ENCODE measurements around the gene CRLF2.
"Not testable (repeated sequence)": the region's sequence is repeated elsewhere in the genome, so short reads cannot be mapped to it uniquely, and the experiment has no call there.

The CRLF2 gene

DNA sequence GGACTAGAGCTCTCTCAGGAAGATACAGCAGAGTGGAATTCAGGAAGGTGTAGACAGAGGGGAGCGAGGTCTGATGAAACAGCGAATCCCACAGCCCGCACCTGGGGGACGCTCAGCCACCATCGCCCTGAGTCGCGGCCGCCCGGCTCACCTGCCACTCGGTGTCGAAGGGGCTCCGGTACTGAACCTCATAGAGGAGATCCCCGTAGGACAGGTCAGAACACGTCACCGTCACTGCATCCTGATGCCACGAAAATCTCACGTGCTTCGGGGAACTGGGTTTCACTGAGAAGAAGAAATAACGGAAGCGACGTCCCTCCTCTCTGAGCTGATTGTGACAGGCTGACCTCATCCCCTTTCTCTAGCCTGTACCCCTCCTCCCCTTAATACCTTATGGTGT is 10.2 kb downstream of the CRLF2 start:
- no peaks in the 10 kb centered on the region for H3K9me2 ChIP-seq (replicated peaks; ENCODE audit: insufficient read depth, low read length)
- H3K4me3 ChIP-seq (ENCODE audit: low read length) = no peak overlapping the region
- H3K36me3 ChIP-seq (replicated peaks; ENCODE audit: insufficient read depth, low read length) = no peaks in the 10 kb centered on the region
- peaks cover 7% of the 10 kb centered on the region for H3K4me1 ChIP-seq (ENCODE audit: low read length)
- H3K9ac ChIP-seq (ENCODE audit: low read length) = no peak overlapping the region
- H3K4me2 ChIP-seq (ENCODE audit: low read depth, low read length) = no peak overlapping the region
- no peak overlapping the region for H3K27ac ChIP-seq (ENCODE audit: low read length)
- H3K79me2 ChIP-seq (ENCODE audit: low read length) = no peaks in the 10 kb centered on the region
- H3K27me3 ChIP-seq (replicated peaks; ENCODE audit: insufficient read depth, low read length) = no peaks in the 10 kb centered on the region
- DNase-seq = no peak
- H4K20me1 ChIP-seq (ENCODE audit: insufficient read depth, low read length) = no peaks in the 10 kb centered on the region
- H3F3A ChIP-seq (ENCODE audit: insufficient read depth, low read length) = no peaks in the 10 kb centered on the region; the same call in none of the 2 replicates
- no peak for TF ChIP-seq EZH2 (optimal IDR thresholded peaks at IDR 0.05; ENCODE audit: low read depth, low read length)
- TF ChIP-seq CTCF (IDR thresholded peaks at IDR 0.05; ENCODE audit: low read length) = no peak
- TF ChIP-seq EZH2phosphoT487 (IDR thresholded peaks at IDR 0.05; ENCODE audit: low read length) = no peak
- H2AFZ ChIP-seq (ENCODE audit: low read length) = no peak overlapping the region
- H3K9me3 ChIP-seq (replicated peaks; ENCODE audit: insufficient read depth, low read length) = no peaks in the 10 kb centered on the region

GRCh38 chrX:1196436-1196835 is 16.0 kb downstream of the CRLF2 start:
- no peak for DNase-seq
- Histone ChIP-seq H3K9me2 (replicated peaks; ENCODE audit: insufficient read depth, low read length) (no peaks in the 10 kb centered on the region), H3K9me3 (replicated peaks; ENCODE audit: insufficient read depth, low read length) (no peaks in the 10 kb centered on the region), H3K4me2 (ENCODE audit: low read depth, low read length) (no peak overlapping the region), H3K79me2 (ENCODE audit: low read length) (no peaks in the 10 kb centered on the region), H3K4me3 (ENCODE audit: low read length) (no peak overlapping the region), H3K36me3 (replicated peaks; ENCODE audit: insufficient read depth, low read length) (no peaks in the 10 kb centered on the region), H3K27ac (ENCODE audit: low read length) (no peak overlapping the region), H3K27me3 (replicated peaks; ENCODE audit: insufficient read depth, low read length) (no peaks in the 10 kb centered on the region), H3K4me1 (ENCODE audit: low read length) (no peaks in the 10 kb centered on the region), H3K9ac (ENCODE audit: low read length) (no peak overlapping the region), H3F3A (ENCODE audit: insufficient read depth, low read length) (no peaks in the 10 kb centered on the region), H4K20me1 (ENCODE audit: insufficient read depth, low read length) (no peaks in the 10 kb centered on the region), H2AFZ (ENCODE audit: low read length) (no peak overlapping the region)
- TF ChIP-seq CTCF (IDR thresholded peaks at IDR 0.05; ENCODE audit: low read length) = no peak
- TF ChIP-seq EZH2 (optimal IDR thresholded peaks at IDR 0.05; ENCODE audit: low read depth, low read length) = no peak
- no peak for TF ChIP-seq EZH2phosphoT487 (IDR thresholded peaks at IDR 0.05; ENCODE audit: low read length)

- H3K9ac ChIP-seq (ENCODE audit: low read length); H3K27ac ChIP-seq (ENCODE audit: low read length); H3K36me3 ChIP-seq (replicated peaks; ENCODE audit: insufficient read depth, low read length); H3K27me3 ChIP-seq (replicated peaks; ENCODE audit: insufficient read depth, low read length); H3K79me2 ChIP-seq (ENCODE audit: low read length); H3K4me1 ChIP-seq (ENCODE audit: low read length); H3K4me2 ChIP-seq (ENCODE audit: low read depth, low read length); H3K9me3 ChIP-seq (replicated peaks; ENCODE audit: insufficient read depth, low read length); H2AFZ ChIP-seq (ENCODE audit: low read length); H3F3A ChIP-seq (ENCODE audit: insufficient read depth, low read length); H3K9me2 ChIP-seq (replicated peaks; ENCODE audit: insufficient read depth, low read length); H3K4me3 ChIP-seq (ENCODE audit: low read length); H4K20me1 ChIP-seq (ENCODE audit: insufficient read depth, low read length); DNase-seq: not testable (repeated sequence)
Observed at GRCh38 chrX:1192196-1192595, 20.3 kb downstream of the CRLF2 start.

DNA sequence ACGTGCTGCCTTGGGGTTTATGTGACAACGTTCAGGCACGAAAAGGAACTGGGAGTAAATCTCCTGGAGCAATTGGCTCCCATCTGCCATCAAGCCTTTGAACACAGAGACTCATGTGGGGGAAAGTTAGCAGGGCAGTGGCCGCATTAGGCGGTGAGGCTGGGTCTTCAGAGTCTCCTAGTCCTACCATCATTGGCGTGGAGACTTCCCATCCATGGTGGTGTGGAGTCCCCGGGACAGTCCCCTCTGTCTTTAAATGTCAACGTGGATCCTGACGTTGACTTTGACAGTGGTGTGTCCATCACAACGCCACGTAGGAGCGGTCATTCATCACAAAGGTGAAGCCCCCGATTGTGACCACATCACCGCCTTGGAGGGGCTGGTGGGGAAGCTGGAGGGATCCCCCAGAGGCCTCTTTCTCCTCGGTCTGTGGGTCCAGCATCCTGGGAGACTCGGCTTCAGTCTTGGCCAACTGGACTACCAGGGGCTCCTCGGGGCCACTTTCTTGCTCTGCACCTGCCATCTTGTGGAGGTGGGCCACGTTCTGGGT is 21.8 kb downstream of the CRLF2 start:
- Histone ChIP-seq H4K20me1 (ENCODE audit: insufficient read depth, low read length) (no peaks in the 10 kb centered on the region), H3K27me3 (replicated peaks; ENCODE audit: insufficient read depth, low read length) (no peaks in the 10 kb centered on the region), H3K27ac (ENCODE audit: low read length) (no peak overlapping the region), H3K4me2 (ENCODE audit: low read depth, low read length) (no peak overlapping the region), H3F3A (ENCODE audit: insufficient read depth, low read length) (no peaks in the 10 kb centered on the region), H3K79me2 (ENCODE audit: low read length) (no peaks in the 10 kb centered on the region), H3K9ac (ENCODE audit: low read length) (no peak overlapping the region), H3K4me3 (ENCODE audit: low read length) (no peak overlapping the region), H3K9me2 (replicated peaks; ENCODE audit: insufficient read depth, low read length) (no peaks in the 10 kb centered on the region), H3K4me1 (ENCODE audit: low read length) (no peaks in the 10 kb centered on the region), H2AFZ (ENCODE audit: low read length) (no peak overlapping the region), H3K9me3 (replicated peaks; ENCODE audit: insufficient read depth, low read length) (no peaks in the 10 kb centered on the region), H3K36me3 (replicated peaks; ENCODE audit: insufficient read depth, low read length) (no peaks in the 10 kb centered on the region)
- DNase-seq = no peak
- TF ChIP-seq EZH2phosphoT487 (IDR thresholded peaks at IDR 0.05; ENCODE audit: low read length) (no peak), EZH2 (optimal IDR thresholded peaks at IDR 0.05; ENCODE audit: low read depth, low read length) (no peak), CTCF (IDR thresholded peaks at IDR 0.05; ENCODE audit: low read length) (no peak)

Data from MM.1S (cell line).